ENCODE data around the gene STK32B. TPM values are rescaled to one million over a fixed set of nuclear protein-coding genes. Genes with fewer than 3 reads are reported as not detected.

STK32B gene
- total and polyA plus RNA-seq, 2 of the 4 experiments (the other 2 are of a cell fraction), result 5.5 to 6.3 TPM

DNA sequence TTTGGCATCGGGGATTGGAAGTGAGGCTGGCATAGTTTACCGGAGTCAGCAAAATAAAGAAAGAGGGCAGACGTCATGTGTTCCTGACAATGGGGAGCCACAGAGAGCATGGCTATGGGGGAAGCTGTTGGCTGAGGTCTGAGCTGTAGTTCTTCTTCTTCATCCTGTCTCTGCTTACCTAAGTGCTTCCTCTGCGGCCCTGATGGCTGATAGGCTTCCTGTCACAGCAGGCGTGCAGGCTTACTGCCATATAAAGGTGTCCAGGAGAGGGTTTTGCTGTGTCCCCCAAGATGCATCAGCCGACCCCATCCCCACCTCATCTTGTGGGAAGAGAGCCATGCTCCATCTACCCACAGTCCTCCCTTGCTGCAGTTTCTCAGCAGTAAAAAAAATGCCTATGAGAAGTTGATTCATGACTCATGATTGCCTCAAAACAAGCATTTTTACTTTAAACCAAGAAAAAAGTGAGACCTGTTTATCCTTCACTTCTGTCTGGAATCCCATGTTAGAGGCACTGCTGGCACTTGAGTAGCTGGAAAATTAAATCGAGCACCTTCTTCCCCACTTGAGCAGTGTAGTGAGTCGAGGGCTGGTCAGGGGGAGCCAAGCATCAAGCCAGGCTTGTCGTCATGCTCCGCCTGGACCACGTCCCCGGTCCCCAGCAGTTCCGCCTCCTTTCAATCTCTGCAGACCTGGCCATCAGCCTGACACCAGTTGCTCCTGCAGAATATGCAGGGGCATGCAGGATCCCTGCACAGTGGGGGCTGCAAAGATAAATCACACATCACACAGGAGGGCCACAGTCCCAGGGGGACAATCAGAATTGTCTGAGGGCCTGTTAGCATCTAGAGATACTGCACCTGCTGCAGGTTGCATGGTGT lies 419.3 kb downstream of the STK32B start:
- TF ChIP-seq MAZ (IDR thresholded peaks at IDR 0.05; ENCODE audit: borderline replicate concordance, low read depth, low read length), result no peak
- no peak for TF ChIP-seq MAFK (IDR thresholded peaks at IDR 0.05; ENCODE audit: low read depth, low read length)
- no peak for TF ChIP-seq CHD1 (IDR thresholded peaks at IDR 0.05; ENCODE audit: low read depth, low read length)
- TF ChIP-seq BHLHE40 (IDR thresholded peaks at IDR 0.05; ENCODE audit: low read depth, low read length), result no peak
- no peak for TF ChIP-seq NFE2L2 (IDR thresholded peaks at IDR 0.05; ENCODE audit: low read depth, low read length)
- no peak for TF ChIP-seq MXI1 (IDR thresholded peaks at IDR 0.05; ENCODE audit: borderline replicate concordance, low read depth, low read length)
- TF ChIP-seq, protein P1, sequence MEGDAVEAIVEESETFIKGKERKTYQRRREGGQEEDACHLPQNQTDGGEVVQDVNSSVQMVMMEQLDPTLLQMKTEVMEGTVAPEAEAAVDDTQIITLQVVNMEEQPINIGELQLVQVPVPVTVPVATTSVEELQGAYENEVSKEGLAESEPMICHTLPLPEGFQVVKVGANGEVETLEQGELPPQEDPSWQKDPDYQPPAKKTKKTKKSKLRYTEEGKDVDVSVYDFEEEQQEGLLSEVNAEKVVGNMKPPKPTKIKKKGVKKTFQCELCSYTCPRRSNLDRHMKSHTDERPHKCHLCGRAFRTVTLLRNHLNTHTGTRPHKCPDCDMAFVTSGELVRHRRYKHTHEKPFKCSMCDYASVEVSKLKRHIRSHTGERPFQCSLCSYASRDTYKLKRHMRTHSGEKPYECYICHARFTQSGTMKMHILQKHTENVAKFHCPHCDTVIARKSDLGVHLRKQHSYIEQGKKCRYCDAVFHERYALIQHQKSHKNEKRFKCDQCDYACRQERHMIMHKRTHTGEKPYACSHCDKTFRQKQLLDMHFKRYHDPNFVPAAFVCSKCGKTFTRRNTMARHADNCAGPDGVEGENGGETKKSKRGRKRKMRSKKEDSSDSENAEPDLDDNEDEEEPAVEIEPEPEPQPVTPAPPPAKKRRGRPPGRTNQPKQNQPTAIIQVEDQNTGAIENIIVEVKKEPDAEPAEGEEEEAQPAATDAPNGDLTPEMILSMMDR (conservative IDR thresholded peaks at IDR 0.05; ENCODE audit: low read depth, low read length), result no peak
- no peak for TF ChIP-seq RAD21 (IDR thresholded peaks at IDR 0.05; ENCODE audit: low read length)
- no peak for TF ChIP-seq POLR2A (IDR thresholded peaks at IDR 0.05; ENCODE audit: low read depth, low read length)
- no peak for TF ChIP-seq RCOR1 (IDR thresholded peaks at IDR 0.05; ENCODE audit: insufficient replicate concordance, low read length)
- TF ChIP-seq RFX5 (IDR thresholded peaks at IDR 0.05; ENCODE audit: low read depth, low read length), result no peak
- TF ChIP-seq FOS (IDR thresholded peaks at IDR 0.05; ENCODE audit: low read depth, low read length), result no peak
- TF ChIP-seq CEBPB (IDR thresholded peaks at IDR 0.05; ENCODE audit: low read depth, low read length), result no peak
- no peak for TF ChIP-seq SMC3 (IDR thresholded peaks at IDR 0.05; ENCODE audit: low read depth, low read length)
- TF ChIP-seq ELK1 (IDR thresholded peaks at IDR 0.05; ENCODE audit: borderline replicate concordance, low read depth, low read length), result no peak
- no peak overlapping the region for H4K5ac ChIP-seq (ENCODE audit: low read depth, low read length)
- peak; percentile 82 for ATAC-seq (ENCODE audit: low read depth)
- ChIA-PET POLR2A (ENCODE audit: unreplicated experiment) (no interaction called here), CTCF (interaction anchor here (0.5 kb wide), 1 partner anchor 39 kb away, joined by 3 read pairs; no protein-coding TSS in a partner anchor)
- H4K8ac ChIP-seq (ENCODE audit: low read depth in 2 of 2, low read length in 2 of 2), result no peak overlapping the region
- no peak overlapping the region for H2BK20ac ChIP-seq (ENCODE audit: low read depth, low read length)
- H2BK5ac ChIP-seq (ENCODE audit: low read depth, low read length, poor library complexity, severe bottlenecking), result no peak overlapping the region
- H3K9me3 ChIP-seq (ENCODE audit: control insufficient read depth, insufficient read depth, low read length), result no peaks in the 10 kb centered on the region
- dilution Hi-C loops (cut with HindIII; ENCODE audit: low sequenced_read_pairs, unreplicated experiment) (no loop called here), in situ Hi-C loops (cut with MboI; ENCODE audit: low sequenced_read_pairs) (no loop called here), intact Hi-C loops (cut with micrococcal nuclease) (no loop called here)
- no peaks in the 10 kb centered on the region for H4K20me1 ChIP-seq (ENCODE audit: insufficient read depth, low read length)
- H3K36me3 ChIP-seq (ENCODE audit: control insufficient read depth, insufficient read depth, low read length), result peaks cover 5% of the 10 kb centered on the region
- H2AFZ ChIP-seq (replicated peaks; ENCODE audit: low read length, poor library complexity), result no peak overlapping the region
- DNase-seq, result peak; percentile 43
- no TSS peak for BruUV-seq (replicated peaks)
- no peaks in the 10 kb centered on the region for H3K79me1 ChIP-seq (ENCODE audit: low read depth in 1 of 2, low read length in 2 of 2)
- no peak overlapping the region for H2BK120ac ChIP-seq (ENCODE audit: low read depth, low read length)
- H3K4me1 ChIP-seq (ENCODE audit: control insufficient read depth, insufficient read depth, low read length), result peaks cover 7% of the 10 kb centered on the region; the same call in 1 of the 2 replicates
- no peak overlapping the region for H4K91ac ChIP-seq (ENCODE audit: insufficient read depth, low read depth, low read length)
- H3K27me3 ChIP-seq (ENCODE audit: control insufficient read depth, insufficient read depth, low read length), result no peaks in the 10 kb centered on the region
- no peak overlapping the region for H3K23ac ChIP-seq (ENCODE audit: low read depth, low read length)
- no peak overlapping the region for H2AK5ac ChIP-seq (ENCODE audit: low read depth, low read length)
- H3K9me1 ChIP-seq (ENCODE audit: insufficient read depth, low read length), result peaks cover under 1% of the 10 kb centered on the region; the same call in 1 of the 2 replicates
- H3K56ac ChIP-seq (ENCODE audit: extremely low read depth, insufficient read depth, low read length), result no peak overlapping the region
- no peak overlapping the region for H2AK9ac ChIP-seq (replicated peaks; ENCODE audit: low read depth, low read length, poor library complexity)
- no peak overlapping the region for H3K4me3 ChIP-seq (ENCODE audit: insufficient read depth, low read depth, low read length)
- no peak overlapping the region for H3K18ac ChIP-seq (ENCODE audit: low read depth, low read length)
- no peak overlapping the region for H3K4me2 ChIP-seq (ENCODE audit: low read depth, low read length)
- H3K27ac ChIP-seq (ENCODE audit: insufficient read depth, low read length), result no peak overlapping the region
- no peak overlapping the region for H3K14ac ChIP-seq (replicated peaks; ENCODE audit: low read depth, low read length)
- no peak overlapping the region for H3K9ac ChIP-seq (ENCODE audit: low read depth, low read length)
- H2BK15ac ChIP-seq (ENCODE audit: low read depth, low read length), result no peak overlapping the region
- no peak overlapping the region for H3K4ac ChIP-seq (ENCODE audit: low read depth, low read length)
- WGBS, 2 experiments (ENCODE audit: extremely low coverage in 2 of 2, insufficient read length in 1 of 2), result 94% methylated on average over 4 of the region's 13 CpGs; no CpG with 5 or more reads in 1 of the 2 experiments
